HG02870 (cell line): ENCODE data around the gene RET.

Source experiments
- ATAC-seq: cut with Tn5 transposase; IDR thresholded peaks from one replicate; pipeline ENCODE4 v1.9.1; 2021; ENCODE audit warnings: mild to moderate bottlenecking, moderate library complexity; ENCODE audit not compliant: unreplicated experiment

The RET gene

DNA sequence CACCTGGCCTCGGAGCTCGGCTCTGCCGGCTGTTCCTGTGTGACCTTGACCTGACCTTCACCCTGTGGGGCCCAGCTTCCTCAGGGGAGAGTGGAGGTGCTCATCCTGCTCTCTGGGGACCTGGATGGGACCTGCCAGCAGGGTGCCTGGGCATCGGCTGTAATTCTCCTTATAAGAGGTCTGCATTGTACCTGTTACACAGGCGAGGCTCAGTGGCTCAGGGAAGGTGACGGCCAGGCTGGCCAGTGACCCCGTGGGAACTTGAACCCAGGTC is 29.0 kb downstream of the RET start:
- ATAC-seq = no peak

DNA sequence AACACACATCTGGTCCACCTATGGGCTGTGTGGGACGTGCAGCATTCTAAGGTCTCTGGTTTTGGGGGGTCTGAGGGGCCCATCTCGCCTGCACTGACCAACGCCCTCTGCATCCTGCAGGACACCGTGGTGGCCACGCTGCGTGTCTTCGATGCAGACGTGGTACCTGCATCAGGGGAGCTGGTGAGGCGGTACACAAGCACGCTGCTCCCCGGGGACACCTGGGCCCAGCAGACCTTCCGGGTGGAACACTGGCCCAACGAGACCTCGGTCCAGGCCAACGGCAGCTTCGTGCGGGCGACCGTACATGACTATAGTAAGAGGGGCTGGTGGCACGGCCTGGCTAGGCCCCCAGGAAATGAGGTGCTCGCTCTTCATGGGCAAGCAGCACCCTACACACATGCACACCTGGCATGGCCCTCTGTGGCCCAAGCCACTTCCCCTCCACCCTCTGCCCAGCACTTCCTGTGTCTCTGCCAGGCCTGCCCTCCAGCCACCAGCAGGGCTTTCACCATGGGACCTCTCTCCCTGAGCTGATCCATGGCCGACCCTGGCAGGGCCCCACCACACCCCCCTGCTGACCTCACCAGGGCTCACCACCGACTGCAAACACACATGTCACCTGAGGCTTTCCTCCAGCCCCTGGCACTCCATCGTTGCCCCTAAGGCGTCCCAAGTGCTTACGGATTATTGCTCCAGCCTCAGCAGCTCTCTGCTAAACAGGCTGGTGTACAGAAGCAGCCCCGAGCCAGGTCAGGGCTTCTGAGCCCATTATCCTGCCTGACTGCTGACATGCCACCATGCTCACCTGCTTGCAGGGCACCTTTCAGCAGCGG is 29.6 kb downstream of the RET start:
- no peak for ATAC-seq

- no peak for ATAC-seq
Observed at GRCh38 chr10:43108951-43109350, 32.1 kb downstream of the RET start.

DNA sequence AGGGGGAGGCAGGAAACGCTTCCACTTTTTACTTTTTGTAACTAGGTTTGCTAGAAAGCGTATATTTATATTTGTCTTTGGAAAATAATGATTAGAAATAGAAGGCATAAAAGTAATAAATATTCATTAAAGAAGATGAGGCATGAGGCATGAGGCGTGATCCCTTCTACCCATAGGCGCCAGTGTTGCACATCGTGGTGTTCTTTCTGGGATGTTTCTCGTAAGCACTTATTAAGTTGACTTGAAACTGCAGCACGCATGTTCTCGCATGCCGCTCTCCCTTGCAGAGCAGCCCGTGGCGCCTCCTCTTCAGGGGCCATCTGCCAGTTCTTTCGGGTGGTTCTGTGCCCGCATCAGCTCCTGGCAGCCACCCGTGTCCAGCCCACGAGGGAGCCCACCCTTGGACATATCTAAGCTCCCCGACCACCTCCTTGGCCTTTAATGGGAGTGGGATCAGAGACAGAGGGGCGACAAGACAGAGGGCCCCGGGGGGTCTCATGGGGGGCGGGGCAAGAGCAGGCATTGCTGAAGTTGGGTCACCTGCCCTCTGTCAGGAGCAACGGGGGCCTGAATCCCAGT is 32.9 kb downstream of the RET start:
- ATAC-seq = no peak

GRCh38 chr10:43110338-43111071 is 33.6 kb downstream of the RET start:
- peak; percentile 41 for ATAC-seq

GRCh38 chr10:43111101-43111500 is 34.2 kb downstream of the RET start:
- ATAC-seq = no peak

- no peak for ATAC-seq
Observed at GRCh38 chr10:43111921-43112607, 35.2 kb downstream of the RET start.

- no peak for ATAC-seq
Observed at GRCh38 chr10:43112608-43112961, 35.7 kb downstream of the RET start.

DNA sequence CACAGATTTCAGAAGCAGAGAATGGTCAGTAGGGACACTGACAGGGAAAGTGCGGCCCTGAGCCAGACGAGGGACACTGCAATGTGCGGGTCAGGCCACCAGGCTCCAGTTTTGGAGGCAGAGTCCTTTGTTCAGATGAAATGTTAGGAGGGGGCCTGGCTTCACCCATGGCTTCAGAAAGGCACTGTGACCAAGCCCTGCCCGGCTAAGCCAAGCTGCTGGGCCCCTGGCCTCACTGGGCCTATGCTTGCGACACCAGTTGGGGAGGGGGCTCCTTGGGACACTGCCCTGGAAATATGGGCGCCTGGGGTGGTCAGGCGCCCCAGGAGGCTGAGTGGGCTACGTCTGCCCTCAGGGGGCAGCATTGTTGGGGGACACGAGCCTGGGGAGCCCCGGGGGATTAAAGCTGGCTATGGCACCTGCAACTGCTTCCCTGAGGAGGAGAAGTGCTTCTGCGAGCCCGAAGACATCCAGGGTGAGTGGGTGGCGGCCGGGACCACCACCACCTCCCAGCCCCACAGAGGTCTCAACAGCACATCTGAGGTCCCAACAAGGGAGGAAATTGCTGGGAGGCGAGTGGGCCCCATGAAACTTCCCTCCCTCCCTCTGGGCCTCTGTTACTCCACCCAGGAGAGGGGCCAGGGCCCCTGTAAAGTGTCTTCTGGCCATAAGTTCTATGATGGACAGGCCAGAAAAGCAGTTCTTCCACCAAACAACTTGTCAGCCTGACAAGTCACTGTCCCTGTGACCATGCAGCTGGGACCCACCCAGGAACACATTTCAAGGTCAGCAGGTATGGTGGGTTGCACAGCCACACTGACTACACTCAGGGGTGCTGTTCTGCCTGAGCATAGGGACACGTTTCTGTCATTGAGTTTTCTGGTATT is 36.6 kb downstream of the RET start:
- ATAC-seq = no peak

GRCh38 chr10:43114088-43114742 is 37.3 kb downstream of the RET start:
- ATAC-seq = no peak

GRCh38 chr10:43114743-43115611 is 38.1 kb downstream of the RET start:
- ATAC-seq = no peak

GRCh38 chr10:43115881-43116595 is 39.2 kb downstream of the RET start:
- no peak for ATAC-seq

- no peak for ATAC-seq
Observed at GRCh38 chr10:43116596-43116995, 39.7 kb downstream of the RET start.

- ATAC-seq = no peak
Observed at GRCh38 chr10:43117031-43117776, 40.3 kb downstream of the RET start.

GRCh38 chr10:43117777-43118583 is 41.1 kb downstream of the RET start:
- no peak for ATAC-seq

GRCh38 chr10:43118631-43119415 is 42.0 kb downstream of the RET start:
- no peak for ATAC-seq
